OCI-LY1 (cell line): ENCODE results near the gene CAVIN1.
"Not testable (repeated sequence)": the region's sequence is repeated elsewhere in the genome, so short reads cannot be mapped to it uniquely, and the experiment has no call there.

Source experiments
- H2AFZ ChIP-seq: fragments of 200-600 bp; sonication (generic), shearing (Covaris generic); 2 replicates; pipeline ENCODE4 v1.6.0; 2014; ENCODE audit warnings: antibody characterized with exemption, mild to moderate bottlenecking, low read length
- H3F3A ChIP-seq: fragments of 200-600 bp; sonication (generic), shearing (Covaris generic); 2 replicates; pipeline ENCODE4 v1.6.0; 2014; ENCODE audit warnings: mild to moderate bottlenecking, antibody characterized with exemption, low read length, moderate library complexity; ENCODE audit not compliant: insufficient read depth
- H3K27ac ChIP-seq: fragments of 200-600 bp; sonication (generic); 2 replicates; pipeline ENCODE4 v1.5.1; 2014; ENCODE audit warnings: low read length, mixed run types, mild to moderate bottlenecking, low read depth; ENCODE audit not compliant: poor library complexity, severe bottlenecking
- H3K27me3 ChIP-seq: fragments of 200-600 bp; sonication (generic); 2 replicates; pipeline ENCODE4 v1.6.0; 2014; ENCODE audit warnings: antibody characterized with exemption, mild to moderate bottlenecking, low read length, moderate library complexity; ENCODE audit not compliant: insufficient read depth
- H3K36me3 ChIP-seq: fragments of 200-600 bp; sonication (generic); 2 replicates; pipeline ENCODE4 v1.6.1; 2014; ENCODE audit warnings: mild to moderate bottlenecking, antibody characterized with exemption, low read length, moderate library complexity, mixed read lengths; ENCODE audit not compliant: insufficient read depth
- H3K4me1 ChIP-seq: fragments of 200-600 bp; sonication (generic); 2 replicates; pipeline ENCODE4 v1.5.1; 2014; ENCODE audit warnings: mild to moderate bottlenecking, low read length, moderate library complexity; ENCODE audit not compliant: insufficient read depth, severe bottlenecking
- H3K4me2 ChIP-seq: fragments of 200-600 bp; sonication (generic), shearing (Covaris generic); 2 replicates; pipeline ENCODE4 v1.6.1; 2014; ENCODE audit warnings: low read length
- H3K4me3 ChIP-seq: fragments of 200-600 bp; sonication (generic); 2 replicates; pipeline ENCODE4 v1.5.1; 2014; ENCODE audit warnings: low read length, low read depth, mild to moderate bottlenecking, mixed read lengths; ENCODE audit not compliant: poor library complexity, severe bottlenecking
- H3K79me2 ChIP-seq: fragments of 200-600 bp; shearing (Covaris generic); 2 replicates; pipeline ENCODE4 v1.6.1; 2016; ENCODE audit warnings: mixed run types, low read length, mixed read lengths; ENCODE audit not compliant: insufficient read depth
- H3K9ac ChIP-seq: fragments of 200-600 bp; sonication (generic), shearing (Covaris generic); 2 replicates; pipeline ENCODE4 v1.6.1; 2014; ENCODE audit warnings: mild to moderate bottlenecking, low read length, mixed read lengths
- H3K9me2 ChIP-seq: fragments of 200-600 bp; sonication (generic), shearing (Covaris generic); 2 replicates; pipeline ENCODE4 v1.6.1; 2014; ENCODE audit warnings: low read depth, mild to moderate bottlenecking, low read length, mixed read lengths
- H3K9me3 ChIP-seq: fragments of 200-600 bp; shearing (Covaris generic); 2 replicates; pipeline ENCODE4 v1.6.1; 2014; ENCODE audit warnings: low read length, mixed read lengths
- H4K20me1 ChIP-seq: fragments of 200-600 bp; sonication (generic), shearing (Covaris generic); 2 replicates; pipeline ENCODE4 v1.6.0; 2016; ENCODE audit warnings: mild to moderate bottlenecking, low read length; ENCODE audit not compliant: insufficient read depth
- EZH2 ChIP-seq: fragments of 200-600 bp; sonication (generic), shearing (Covaris generic); IDR thresholded peaks from 2 replicates; pipeline ENCODE4 v1.8.0; 2017; ENCODE audit warnings: borderline replicate concordance, mixed run types, mild to moderate bottlenecking, antibody characterized with exemption, low read length, moderate library complexity, mixed read lengths
- TF ChIP-seq, protein P1 (sequence below): fragments of 200-600 bp; sonication (generic), shearing (Covaris generic); IDR thresholded peaks from 2 replicates; pipeline ENCODE4 v1.5.1; 2017; ENCODE audit warnings: mild to moderate bottlenecking, antibody characterized with exemption, low read length, moderate library complexity, mixed read lengths

CAVIN1 gene

GRCh38 chr17:42363231-42363630 is 59.8 kb downstream of the CAVIN1 start:
- Histone ChIP-seq H3K9me3 (no peaks in the 10 kb centered on the region), H3K27ac (no peak overlapping the region), H2AFZ (no peak overlapping the region), H3K9ac (no peak overlapping the region), H3K4me1 (no peaks in the 10 kb centered on the region), H3F3A (no peaks in the 10 kb centered on the region), H4K20me1 (no peaks in the 10 kb centered on the region), H3K79me2 (no peaks in the 10 kb centered on the region), H3K27me3 (no peaks in the 10 kb centered on the region; the same call in 1 of the 2 replicates), H3K4me2 (no peak overlapping the region), H3K36me3 (no peaks in the 10 kb centered on the region), H3K9me2 (no peaks in the 10 kb centered on the region), H3K4me3 (no peak overlapping the region)
- TF ChIP-seq, protein P1, sequence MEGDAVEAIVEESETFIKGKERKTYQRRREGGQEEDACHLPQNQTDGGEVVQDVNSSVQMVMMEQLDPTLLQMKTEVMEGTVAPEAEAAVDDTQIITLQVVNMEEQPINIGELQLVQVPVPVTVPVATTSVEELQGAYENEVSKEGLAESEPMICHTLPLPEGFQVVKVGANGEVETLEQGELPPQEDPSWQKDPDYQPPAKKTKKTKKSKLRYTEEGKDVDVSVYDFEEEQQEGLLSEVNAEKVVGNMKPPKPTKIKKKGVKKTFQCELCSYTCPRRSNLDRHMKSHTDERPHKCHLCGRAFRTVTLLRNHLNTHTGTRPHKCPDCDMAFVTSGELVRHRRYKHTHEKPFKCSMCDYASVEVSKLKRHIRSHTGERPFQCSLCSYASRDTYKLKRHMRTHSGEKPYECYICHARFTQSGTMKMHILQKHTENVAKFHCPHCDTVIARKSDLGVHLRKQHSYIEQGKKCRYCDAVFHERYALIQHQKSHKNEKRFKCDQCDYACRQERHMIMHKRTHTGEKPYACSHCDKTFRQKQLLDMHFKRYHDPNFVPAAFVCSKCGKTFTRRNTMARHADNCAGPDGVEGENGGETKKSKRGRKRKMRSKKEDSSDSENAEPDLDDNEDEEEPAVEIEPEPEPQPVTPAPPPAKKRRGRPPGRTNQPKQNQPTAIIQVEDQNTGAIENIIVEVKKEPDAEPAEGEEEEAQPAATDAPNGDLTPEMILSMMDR: no peak
- no peak for TF ChIP-seq EZH2

DNA sequence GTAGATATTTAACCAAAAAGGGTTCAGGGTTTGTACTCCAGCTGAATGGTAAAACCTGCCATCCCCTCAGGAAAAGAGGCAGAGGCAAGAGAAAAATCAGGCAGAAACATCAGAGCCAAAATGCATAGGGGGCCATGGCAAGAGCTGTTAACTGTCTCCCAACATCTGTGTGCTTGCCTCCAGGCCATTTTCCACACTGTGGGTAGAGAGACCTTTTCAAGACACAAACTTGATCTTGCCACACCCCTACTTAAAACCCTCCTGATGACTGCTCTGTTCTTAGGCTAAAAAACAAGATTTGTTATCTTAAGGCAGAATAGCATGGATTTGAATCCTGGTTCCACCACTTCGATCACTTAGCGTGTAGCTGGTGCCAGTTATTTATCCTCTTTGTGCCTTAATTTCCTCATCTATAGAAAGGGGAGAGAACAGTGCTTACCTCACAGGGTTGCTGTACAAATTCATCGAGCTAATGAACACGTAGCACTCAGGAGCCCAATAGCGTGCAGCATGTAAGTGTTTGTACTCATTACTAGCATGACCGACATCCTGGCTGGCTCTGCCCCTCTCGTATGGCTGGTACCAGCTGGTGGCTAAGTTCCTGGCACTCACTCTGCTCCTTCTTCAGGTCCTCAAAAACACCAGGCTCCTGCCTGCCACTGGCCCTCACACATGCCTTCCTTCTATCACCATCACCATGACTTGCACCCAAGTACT is 60.7 kb downstream of the CAVIN1 start:
- no peaks in the 10 kb centered on the region; the same call in 1 of the 2 replicates for H3K27me3 ChIP-seq
- H4K20me1 ChIP-seq: no peaks in the 10 kb centered on the region
- H3K9me3 ChIP-seq: no peaks in the 10 kb centered on the region
- no peaks in the 10 kb centered on the region for H3K4me1 ChIP-seq
- no peaks in the 10 kb centered on the region for H3K79me2 ChIP-seq
- H3K4me3 ChIP-seq: no peak overlapping the region
- no peak overlapping the region for H3K9ac ChIP-seq
- TF ChIP-seq, protein P1: no peak
- TF ChIP-seq EZH2: no peak
- no peak overlapping the region for H3K27ac ChIP-seq
- H3K9me2 ChIP-seq: no peaks in the 10 kb centered on the region
- H3K36me3 ChIP-seq: no peaks in the 10 kb centered on the region
- H3K4me2 ChIP-seq: no peak overlapping the region
- H3F3A ChIP-seq: no peaks in the 10 kb centered on the region
- H2AFZ ChIP-seq: no peak overlapping the region

DNA sequence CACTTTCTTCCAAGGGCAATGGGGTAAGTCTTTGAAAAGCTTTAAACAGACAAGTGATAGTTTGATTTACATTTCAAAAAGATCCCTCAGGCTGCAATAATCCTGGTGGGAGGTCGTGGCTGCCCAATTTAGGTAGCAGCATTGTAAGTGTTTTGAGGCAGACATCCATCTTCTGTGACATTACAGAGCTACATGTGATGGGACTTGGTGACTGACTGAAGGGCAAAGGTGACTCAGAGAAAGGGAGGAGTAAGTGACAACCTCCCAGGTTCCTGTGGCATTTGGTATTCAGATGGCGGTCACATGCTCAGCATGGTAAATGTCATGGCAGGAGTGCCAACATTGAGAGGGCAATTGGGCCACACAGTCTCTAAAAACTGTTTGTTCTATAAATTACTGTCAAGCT is 61.3 kb downstream of the CAVIN1 start:
- Histone ChIP-seq H4K20me1 (no peaks in the 10 kb centered on the region), H3K9ac (no peak overlapping the region), H3K4me2 (no peak overlapping the region), H3K27ac (no peak overlapping the region), H3K4me3 (no peak overlapping the region), H3K36me3 (no peaks in the 10 kb centered on the region), H3K9me2 (no peaks in the 10 kb centered on the region), H3K9me3 (no peaks in the 10 kb centered on the region), H3F3A (no peaks in the 10 kb centered on the region), H2AFZ (no peak overlapping the region), H3K4me1 (no peaks in the 10 kb centered on the region), H3K27me3 (no peaks in the 10 kb centered on the region; the same call in 1 of the 2 replicates), H3K79me2 (no peaks in the 10 kb centered on the region)
- TF ChIP-seq EZH2: no peak
- TF ChIP-seq, protein P1: no peak

- H3F3A ChIP-seq, H3K4me1 ChIP-seq, H3K4me2 ChIP-seq, H3K9me3 ChIP-seq, H3K9ac ChIP-seq, H3K79me2 ChIP-seq, H3K27me3 ChIP-seq, H4K20me1 ChIP-seq, H3K9me2 ChIP-seq, H2AFZ ChIP-seq, H3K27ac ChIP-seq, H3K4me3 ChIP-seq, H3K36me3 ChIP-seq: not testable (repeated sequence)
Measured at GRCh38 chr17:42360388-42360787, 62.7 kb downstream of the CAVIN1 start.
